MM.1S (cell line): ENCODE results near the gene EIF4EBP3.

Experiments used
- DNase-seq: peaks from one replicate; pipeline ENCODE4 v3.0.0-alpha.2; 2015
- H2AFZ ChIP-seq: fragments of 300-600 bp; sonication (generic); 2 replicates; pipeline ENCODE4 v1.6.0; 2016; ENCODE audit warnings: antibody characterized with exemption, low read length
- H3F3A ChIP-seq: fragments of 300-600 bp; sonication (generic); 2 replicates; pipeline ENCODE4 v1.6.1; 2016; ENCODE audit warnings: mild to moderate bottlenecking, antibody characterized with exemption, low read length, moderate library complexity, mixed read lengths; ENCODE audit not compliant: insufficient read depth
- H3K27ac ChIP-seq: fragments of 300-600 bp; sonication (generic); 2 replicates; pipeline ENCODE4 v1.5.1; 2016; ENCODE audit warnings: mild to moderate bottlenecking, low read length
- H3K27me3 ChIP-seq: fragments of 300-600 bp; sonication (generic); replicated peaks from 2 replicates; pipeline ENCODE4 v1.6.0; 2016; ENCODE audit warnings: low read length; ENCODE audit not compliant: insufficient read depth
- H3K36me3 ChIP-seq: fragments of 300-600 bp; sonication (generic); replicated peaks from 2 replicates; pipeline ENCODE4 v1.6.1; 2016; ENCODE audit warnings: mild to moderate bottlenecking, low read length, mixed read lengths; ENCODE audit not compliant: insufficient read depth
- H3K4me1 ChIP-seq: fragments of 300-600 bp; sonication (generic); 2 replicates; pipeline ENCODE4 v1.6.1; 2016; ENCODE audit warnings: low read length, mixed read lengths
- H3K4me2 ChIP-seq: fragments of 300-600 bp; sonication (generic); 2 replicates; pipeline ENCODE4 v1.6.0; 2016; ENCODE audit warnings: low read depth, low read length
- H3K4me3 ChIP-seq: fragments of 300-600 bp; sonication (generic); 2 replicates; pipeline ENCODE4 v1.5.1; 2016; ENCODE audit warnings: low read length, mixed read lengths
- H3K79me2 ChIP-seq: fragments of 300-600 bp; sonication (generic); 2 replicates; pipeline ENCODE4 v1.6.1; 2016; ENCODE audit warnings: mixed run types, low read length, mixed read lengths
- H3K9ac ChIP-seq: fragments of 300-600 bp; sonication (generic); 2 replicates; pipeline ENCODE4 v1.6.1; 2016; ENCODE audit warnings: low read length, mixed read lengths
- H3K9me2 ChIP-seq: fragments of 300-600 bp; sonication (generic); replicated peaks from 2 replicates; pipeline ENCODE4 v1.6.1; 2016; ENCODE audit warnings: mild to moderate bottlenecking, low read length, mixed read lengths; ENCODE audit not compliant: insufficient read depth
- H3K9me3 ChIP-seq: fragments of 300-600 bp; sonication (generic); replicated peaks from 2 replicates; pipeline ENCODE4 v1.6.1; 2016; ENCODE audit warnings: mild to moderate bottlenecking, low read length, mixed read lengths; ENCODE audit not compliant: insufficient read depth
- H4K20me1 ChIP-seq: fragments of 300-600 bp; sonication (generic); 2 replicates; pipeline ENCODE4 v1.6.1; 2016; ENCODE audit warnings: mild to moderate bottlenecking, low read length, moderate library complexity, mixed read lengths; ENCODE audit not compliant: insufficient read depth
- EZH2 ChIP-seq: fragments of 300-600 bp; sonication (generic); optimal IDR thresholded peaks from 2 replicates; pipeline ENCODE3; 2017; ENCODE audit warnings: low read depth, mild to moderate bottlenecking, antibody characterized with exemption, low read length, mixed read lengths
- EZH2phosphoT487 ChIP-seq: fragments of 300-600 bp; sonication (generic); IDR thresholded peaks from 2 replicates; pipeline ENCODE4 v1.6.1; 2018; ENCODE audit warnings: antibody characterized with exemption, low read length
- TF ChIP-seq, protein P1 (sequence below): fragments of 300-600 bp; sonication (generic); IDR thresholded peaks from 2 replicates; pipeline ENCODE4 v1.5.1; 2016; ENCODE audit warnings: antibody characterized with exemption, low read length, mixed read lengths

EIF4EBP3 gene

DNA sequence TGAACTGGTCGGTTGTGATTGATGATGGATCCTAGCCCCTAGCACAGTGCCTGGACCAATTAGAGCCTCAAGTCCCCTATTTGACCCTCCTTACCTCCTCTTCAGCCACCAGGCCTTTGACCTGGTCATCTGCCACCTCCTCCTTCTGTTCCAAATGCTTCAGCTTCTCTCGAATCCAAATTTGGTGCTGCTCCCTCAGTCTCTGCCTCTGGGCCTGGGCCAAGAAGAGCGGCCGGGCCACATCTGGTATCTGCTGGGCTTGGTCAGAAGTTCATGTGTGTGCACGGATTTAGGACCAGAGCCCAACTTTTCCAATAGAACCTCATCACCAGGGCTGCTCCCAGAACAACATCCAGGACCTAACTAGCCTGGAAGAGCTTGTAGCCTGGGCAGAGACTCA lies 23.6 kb downstream of the EIF4EBP3 start:
- TF ChIP-seq EZH2phosphoT487: no peak
- TF ChIP-seq, protein P1, sequence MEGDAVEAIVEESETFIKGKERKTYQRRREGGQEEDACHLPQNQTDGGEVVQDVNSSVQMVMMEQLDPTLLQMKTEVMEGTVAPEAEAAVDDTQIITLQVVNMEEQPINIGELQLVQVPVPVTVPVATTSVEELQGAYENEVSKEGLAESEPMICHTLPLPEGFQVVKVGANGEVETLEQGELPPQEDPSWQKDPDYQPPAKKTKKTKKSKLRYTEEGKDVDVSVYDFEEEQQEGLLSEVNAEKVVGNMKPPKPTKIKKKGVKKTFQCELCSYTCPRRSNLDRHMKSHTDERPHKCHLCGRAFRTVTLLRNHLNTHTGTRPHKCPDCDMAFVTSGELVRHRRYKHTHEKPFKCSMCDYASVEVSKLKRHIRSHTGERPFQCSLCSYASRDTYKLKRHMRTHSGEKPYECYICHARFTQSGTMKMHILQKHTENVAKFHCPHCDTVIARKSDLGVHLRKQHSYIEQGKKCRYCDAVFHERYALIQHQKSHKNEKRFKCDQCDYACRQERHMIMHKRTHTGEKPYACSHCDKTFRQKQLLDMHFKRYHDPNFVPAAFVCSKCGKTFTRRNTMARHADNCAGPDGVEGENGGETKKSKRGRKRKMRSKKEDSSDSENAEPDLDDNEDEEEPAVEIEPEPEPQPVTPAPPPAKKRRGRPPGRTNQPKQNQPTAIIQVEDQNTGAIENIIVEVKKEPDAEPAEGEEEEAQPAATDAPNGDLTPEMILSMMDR: no peak
- Histone ChIP-seq H3K4me3 (no peak overlapping the region), H3K4me1 (peaks cover 30% of the 10 kb centered on the region), H3K9ac (no peak overlapping the region), H3F3A (peaks cover 18% of the 10 kb centered on the region), H3K79me2 (peaks cover 30% of the 10 kb centered on the region), H3K9me2 (no peaks in the 10 kb centered on the region), H3K9me3 (no peaks in the 10 kb centered on the region), H3K27me3 (no peaks in the 10 kb centered on the region), H3K36me3 (no peaks in the 10 kb centered on the region), H2AFZ (no peak overlapping the region), H3K27ac (no peak overlapping the region), H3K4me2 (no peak overlapping the region), H4K20me1 (no peaks in the 10 kb centered on the region)
- no peak for DNase-seq

DNA sequence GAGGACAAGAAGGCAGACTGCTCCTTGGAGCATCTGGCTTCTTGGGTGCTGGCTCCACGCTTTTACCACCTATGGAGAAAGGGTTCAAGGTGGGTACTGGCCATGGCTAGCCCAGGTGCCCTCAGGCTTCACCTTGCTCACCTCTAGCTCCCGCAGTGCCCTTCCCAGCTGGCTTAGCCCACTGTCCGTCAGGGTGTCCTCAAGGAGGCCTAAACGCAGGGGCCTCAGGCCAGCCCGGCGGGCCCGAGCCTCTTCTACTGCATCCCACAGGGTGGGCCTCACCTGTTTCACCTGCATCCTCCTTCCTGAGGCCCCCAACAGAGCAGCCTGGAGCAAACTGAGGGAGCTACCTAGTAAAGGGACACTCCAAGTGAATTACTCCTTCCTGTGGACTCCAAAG lies 26.2 kb downstream of the EIF4EBP3 start:
- TF ChIP-seq, protein P1: no peak
- TF ChIP-seq EZH2 (no peak), EZH2phosphoT487 (no peak)
- H3K27me3 ChIP-seq: no peaks in the 10 kb centered on the region

DNA sequence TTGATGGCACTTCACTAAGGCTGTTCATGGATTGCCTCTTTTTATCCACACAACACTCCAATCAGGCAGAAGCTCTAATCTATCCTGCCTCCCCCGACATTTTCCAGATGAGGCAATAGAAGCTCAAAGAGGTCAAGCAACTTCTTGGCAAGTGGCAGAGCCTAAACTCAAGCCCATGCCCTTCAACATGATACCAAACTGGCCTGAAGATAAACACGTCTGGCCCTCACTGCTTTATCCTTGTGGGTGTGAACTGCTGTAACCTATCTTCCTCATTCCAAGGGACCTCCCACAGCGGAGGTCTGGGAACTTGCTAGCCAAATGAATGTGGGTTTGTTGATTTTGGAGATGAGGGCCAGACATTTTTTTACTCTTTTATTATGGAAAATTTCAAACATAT lies 26.7 kb downstream of the EIF4EBP3 start:
- Histone ChIP-seq H3K9me2 (no peaks in the 10 kb centered on the region), H3K27ac (no peak overlapping the region), H3K4me1 (peaks cover 12% of the 10 kb centered on the region), H3F3A (peaks cover 8% of the 10 kb centered on the region), H3K4me3 (no peak overlapping the region), H3K9ac (no peak overlapping the region), H3K4me2 (no peak overlapping the region), H2AFZ (no peak overlapping the region), H3K9me3 (no peaks in the 10 kb centered on the region), H3K27me3 (no peaks in the 10 kb centered on the region), H3K79me2 (0 out of 2 replicates have a peak, but pooled peaks cover 6% of the 10 kb centered on the region), H3K36me3 (no peaks in the 10 kb centered on the region), H4K20me1 (no peaks in the 10 kb centered on the region)
- TF ChIP-seq EZH2: no peak
- no peak for TF ChIP-seq EZH2phosphoT487
- TF ChIP-seq, protein P1: no peak
- DNase-seq: no peak

More for the DNA sequence above, 26.2 kb downstream of the EIF4EBP3 start:
- Histone ChIP-seq H3K27ac (no peak overlapping the region), H3K4me2 (no peak overlapping the region), H3K79me2 (0 out of 2 replicates have a peak, but pooled peaks cover 7% of the 10 kb centered on the region), H3K9me2 (no peaks in the 10 kb centered on the region), H3K36me3 (no peaks in the 10 kb centered on the region), H3K4me3 (no peak overlapping the region), H4K20me1 (no peaks in the 10 kb centered on the region), H3K9ac (no peak overlapping the region), H3K9me3 (no peaks in the 10 kb centered on the region), H3F3A (peaks cover 13% of the 10 kb centered on the region), H3K4me1 (peaks cover 16% of the 10 kb centered on the region), H2AFZ (no peak overlapping the region)
- no peak for DNase-seq
